HEK293 (cell line): Measurements from ENCODE around the gene SHC4.

Experiments
- CTCF ChIA-PET: fragments of 350-600 bp; formaldehyde crosslinking; extraction: SDS; loops from one replicate; lab custom pipeline; 2021; ENCODE audit warnings: antibody characterized with exemption; lab: Yijun Ruan, JAX
- POLR2A ChIA-PET: fragments of 300-600 bp; formaldehyde crosslinking; extraction: SDS; loops from one replicate; lab custom pipeline; 2020; ENCODE audit warnings: antibody characterized with exemption, inconsistent platforms; lab: Yijun Ruan, JAX
- H3K27ac ChIP-seq: fragments of 200-500 bp; sonication (Bioruptor generic); 2 replicates; pipeline ENCODE4 v1.5.1; 2014; ENCODE audit warnings: low read depth, low read length, control low read depth, inconsistent platforms; ENCODE audit errors: extremely low read depth
- H3K36me3 ChIP-seq, 2 experiments: fragments of 200-500 bp in 1 of 2; sonication (Bioruptor generic) in 1 of 2; 1 replicate in 1 of 2; 2 replicates in 1 of 2; pipeline ENCODE4 v1.5.1; 2014 to 2017; ENCODE audit warnings: inconsistent platforms in 2 of 2, low read length in 2 of 2; ENCODE audit not compliant: control insufficient read depth in 2 of 2, insufficient read depth in 1 of 2
- H3K4me1 ChIP-seq: fragments of 200-500 bp; sonication (Bioruptor generic); 2 replicates; pipeline ENCODE4 v1.5.1; 2014; ENCODE audit warnings: mild to moderate bottlenecking, low read length, inconsistent platforms; ENCODE audit not compliant: control insufficient read depth, insufficient read depth
- H3K4me3 ChIP-seq: 2 replicates; pipeline ENCODE4 v1.5.1; 2011; ENCODE audit warnings: low read depth, mild to moderate bottlenecking, control low read depth, low read length, moderate library complexity
- H3K9me3 ChIP-seq: fragments of 200-500 bp; sonication (Bioruptor generic); 2 replicates; pipeline ENCODE4 v1.5.1; 2014; ENCODE audit warnings: low read depth, low read length, inconsistent platforms; ENCODE audit not compliant: control insufficient read depth, insufficient read depth
- KLF1 ChIP-seq: fragments of 450-650 bp; formaldehyde crosslinking; IDR thresholded peaks from 2 replicates; pipeline ENCODE4 v1.5.1; 2016; ENCODE audit warnings: missing biosample characterization, missing genetic modification characterization
- KLF10 ChIP-seq: fragments of 450-650 bp; IDR thresholded peaks from 2 replicates; pipeline ENCODE4 v1.5.1; 2018; ENCODE audit warnings: missing biosample characterization, mild to moderate bottlenecking, missing genetic modification characterization
- REPIN1 ChIP-seq: fragments of 450-650 bp; formaldehyde crosslinking; IDR thresholded peaks from 2 replicates; pipeline ENCODE4 v1.5.1; 2017; ENCODE audit warnings: missing biosample characterization, missing genetic modification characterization, low read depth
- SP3 ChIP-seq: fragments of 450-650 bp; formaldehyde crosslinking; IDR thresholded peaks from 2 replicates; pipeline ENCODE4 v1.5.1; 2016; ENCODE audit warnings: missing biosample characterization, missing genetic modification characterization
- SP7 ChIP-seq: fragments of 450-650 bp; formaldehyde crosslinking; IDR thresholded peaks from 2 replicates; pipeline ENCODE4 v1.5.1; 2016; ENCODE audit warnings: missing biosample characterization, missing genetic modification characterization
- TRIM28 ChIP-seq: IDR thresholded peaks from 2 replicates; pipeline ENCODE4 v1.6.1; 2011; ENCODE audit warnings: low read length, control low read depth, borderline replicate concordance
- ZBTB21 ChIP-seq: fragments of 450-650 bp; formaldehyde crosslinking; IDR thresholded peaks from 2 replicates; pipeline ENCODE4 v1.5.1; 2017; ENCODE audit warnings: missing biosample characterization, missing genetic modification characterization
- ZNF121 ChIP-seq: fragments of 450-650 bp; formaldehyde crosslinking; IDR thresholded peaks from 2 replicates; pipeline ENCODE4 v1.5.1; 2016; ENCODE audit warnings: missing biosample characterization, missing genetic modification characterization
- ZNF155 ChIP-seq: fragments of 450-650 bp; formaldehyde crosslinking; IDR thresholded peaks from 2 replicates; pipeline ENCODE4 v1.5.1; 2016; ENCODE audit warnings: missing biosample characterization, missing genetic modification characterization
- ZNF184 ChIP-seq: fragments of 450-650 bp; IDR thresholded peaks from 2 replicates; pipeline ENCODE4 v1.5.1; 2018; ENCODE audit warnings: missing biosample characterization, mild to moderate bottlenecking, missing genetic modification characterization
- ZNF26 ChIP-seq: fragments of 450-650 bp; formaldehyde crosslinking; IDR thresholded peaks from 2 replicates; pipeline ENCODE4 v1.5.1; 2016; ENCODE audit warnings: missing biosample characterization, missing genetic modification characterization
- ZNF341 ChIP-seq: fragments of 450-650 bp; formaldehyde crosslinking; IDR thresholded peaks from 2 replicates; pipeline ENCODE4; 2016; ENCODE audit warnings: low read depth, missing biosample characterization, missing genetic modification characterization
- ZNF449 ChIP-seq: fragments of 450-650 bp; formaldehyde crosslinking; IDR thresholded peaks from 2 replicates; pipeline ENCODE4 v1.5.1; 2017; ENCODE audit warnings: missing biosample characterization, mild to moderate bottlenecking, missing genetic modification characterization, moderate library complexity
- ZNF529 ChIP-seq: fragments of 450-650 bp; formaldehyde crosslinking; IDR thresholded peaks from 2 replicates; pipeline ENCODE4 v1.5.1; 2017; ENCODE audit warnings: missing genetic modification characterization, missing biosample characterization; ENCODE audit not compliant: insufficient replicate concordance
- ZNF623 ChIP-seq: fragments of 450-650 bp; formaldehyde crosslinking; IDR thresholded peaks from 2 replicates; pipeline ENCODE4 v1.5.1; 2016; ENCODE audit warnings: missing biosample characterization, missing genetic modification characterization
- ZNF639 ChIP-seq: fragments of 450-650 bp; formaldehyde crosslinking; IDR thresholded peaks from 2 replicates; pipeline ENCODE4 v1.5.1; 2016; ENCODE audit warnings: missing biosample characterization, missing genetic modification characterization
- ZNF660 ChIP-seq: fragments of 450-650 bp; IDR thresholded peaks from 2 replicates; pipeline ENCODE4 v1.5.1; 2018; ENCODE audit warnings: missing biosample characterization, mild to moderate bottlenecking, missing genetic modification characterization
- ZNF701 ChIP-seq: fragments of 450-650 bp; formaldehyde crosslinking; IDR thresholded peaks from 2 replicates; pipeline ENCODE4 v1.5.1; 2016; ENCODE audit warnings: missing biosample characterization, missing genetic modification characterization
- ZNF707 ChIP-seq: fragments of 450-650 bp; formaldehyde crosslinking; IDR thresholded peaks from 2 replicates; pipeline ENCODE4 v1.5.1; 2016; ENCODE audit warnings: missing biosample characterization, missing genetic modification characterization
- ZNF768 ChIP-seq: fragments of 450-650 bp; formaldehyde crosslinking; IDR thresholded peaks from 2 replicates; pipeline ENCODE4 v1.5.1; 2018; ENCODE audit warnings: missing biosample characterization, mild to moderate bottlenecking, missing genetic modification characterization
- ZNF776 ChIP-seq: fragments of 450-650 bp; formaldehyde crosslinking; IDR thresholded peaks from 2 replicates; pipeline ENCODE4 v1.5.0; 2017; ENCODE audit warnings: missing biosample characterization, missing genetic modification characterization, borderline replicate concordance
- ZSCAN16 ChIP-seq: fragments of 450-650 bp; formaldehyde crosslinking; IDR thresholded peaks from 2 replicates; pipeline ENCODE4 v1.5.1; 2016; ENCODE audit warnings: missing biosample characterization, missing genetic modification characterization
- TF ChIP-seq, protein P1 (sequence below): fragments of 450-650 bp; formaldehyde crosslinking; IDR thresholded peaks from 2 replicates; pipeline ENCODE4 v1.5.1; 2016; ENCODE audit warnings: missing biosample characterization, missing genetic modification characterization

SHC4 gene

GRCh38 chr15:48940508-48940907, 23.2 kb downstream of the SHC4 start (continued):
- TF ChIP-seq ZNF449 (tag by site-specific recombination) (no peak), SP7 (tag by site-specific recombination) (peak; percentile 52), ZNF639 (tag by site-specific recombination) (peak; percentile 69; the same call in 1 of the 2 replicates), ZBTB21 (tag by site-specific recombination) (peak; percentile 85), ZNF623 (tag by site-specific recombination) (no peak)
- TF ChIP-seq, all 188 proteins: peak for 10

GRCh38 chr15:48939648-48940047, 24.1 kb downstream of the SHC4 start:
- CTCF ChIA-PET = no interaction called here
- Histone ChIP-seq H3K9me3 (no peaks in the 10 kb centered on the region), H3K4me3 (no peak overlapping the region), H3K27ac (no peak overlapping the region), H3K36me3 (no peaks in the 10 kb centered on the region), H3K4me1 (no peaks in the 10 kb centered on the region)
- TF ChIP-seq KLF10 (tag by site-specific recombination) (no peak), ZNF660 (tag by site-specific recombination) (0 out of 2 replicates have a peak, but pooled peaks have one; percentile 21)
- POLR2A ChIA-PET = no interaction called here

GRCh38 chr15:48937886-48938285, 25.8 kb downstream of the SHC4 start:
- no peak overlapping the region for H3K27ac ChIP-seq
- TF ChIP-seq TRIM28 = no peak
- TF ChIP-seq SP3 (tag by site-specific recombination) = no peak
- no peak for TF ChIP-seq ZNF184 (tag by site-specific recombination)
- TF ChIP-seq ZNF776 (tag by site-specific recombination) = no peak
- no peak for TF ChIP-seq KLF1
- TF ChIP-seq ZNF707 (tag by site-specific recombination) = no peak
- TF ChIP-seq ZNF341 (tag by site-specific recombination) = no peak
- no peak for TF ChIP-seq ZNF701 (tag by site-specific recombination)
- TF ChIP-seq REPIN1 (tag by site-specific recombination) = no peak
- TF ChIP-seq ZSCAN16 (tag by site-specific recombination) = no peak
- TF ChIP-seq ZNF768 (tag by site-specific recombination) = no peak
- no peak for TF ChIP-seq ZNF155 (tag by site-specific recombination)
- TF ChIP-seq, protein P1, sequence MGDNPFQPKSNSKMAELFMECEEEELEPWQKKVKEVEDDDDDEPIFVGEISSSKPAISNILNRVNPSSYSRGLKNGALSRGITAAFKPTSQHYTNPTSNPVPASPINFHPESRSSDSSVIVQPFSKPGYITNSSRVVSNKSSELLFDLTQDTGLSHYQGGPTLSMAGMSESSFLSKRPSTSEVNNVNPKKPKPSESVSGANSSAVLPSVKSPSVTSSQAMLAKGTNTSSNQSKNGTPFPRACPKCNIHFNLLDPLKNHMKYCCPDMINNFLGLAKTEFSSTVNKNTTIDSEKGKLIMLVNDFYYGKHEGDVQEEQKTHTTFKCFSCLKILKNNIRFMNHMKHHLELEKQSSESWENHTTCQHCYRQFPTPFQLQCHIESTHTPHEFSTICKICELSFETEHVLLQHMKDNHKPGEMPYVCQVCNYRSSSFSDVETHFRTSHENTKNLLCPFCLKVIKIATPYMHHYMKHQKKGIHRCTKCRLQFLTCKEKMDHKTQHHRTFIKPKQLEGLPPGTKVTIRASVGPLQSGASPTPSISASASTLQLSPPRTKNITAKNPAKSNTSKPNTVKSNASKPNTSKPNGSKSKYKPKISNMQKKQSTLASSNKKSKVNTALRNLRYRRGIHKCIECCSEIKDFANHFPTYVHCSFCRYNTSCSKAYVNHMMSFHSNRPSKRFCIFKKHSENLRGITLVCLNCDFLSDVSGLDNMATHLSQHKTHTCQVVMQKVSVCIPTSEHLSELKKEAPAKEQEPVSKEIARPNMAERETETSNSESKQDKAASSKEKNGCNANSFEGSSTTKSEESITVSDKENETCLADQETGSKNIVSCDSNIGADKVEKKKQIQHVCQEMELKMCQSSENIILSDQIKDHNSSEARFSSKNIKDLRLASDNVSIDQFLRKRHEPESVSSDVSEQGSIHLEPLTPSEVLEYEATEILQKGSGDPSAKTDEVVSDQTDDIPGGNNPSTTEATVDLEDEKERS = no peak
- no peak for TF ChIP-seq ZNF529 (tag by site-specific recombination)
- TF ChIP-seq ZNF121 (tag by site-specific recombination) = no peak
- no peak for TF ChIP-seq ZNF26
- TF ChIP-seq, all 188 proteins: peak for 0
- CTCF ChIA-PET = no interaction called here
- POLR2A ChIA-PET = no interaction called here
- Histone ChIP-seq H3K9me3 (no peaks in the 10 kb centered on the region), H3K36me3 (no peaks in the 10 kb centered on the region), H3K4me3 (no peak overlapping the region), H3K4me1 (no peaks in the 10 kb centered on the region)
